KOPT-K1 (cell line): Measurements from ENCODE around the gene VSIG4.
"Not testable (repeated sequence)": the region's sequence is repeated elsewhere in the genome, so short reads cannot be mapped to it uniquely, and the experiment has no call there.

Experiments
- H3K27ac ChIP-seq: fragments of 200-600 bp; sonication (generic); 2 replicates; pipeline ENCODE4 v1.5.1; 2016; ENCODE audit warnings: antibody characterized with exemption, mild to moderate bottlenecking, low read depth, low read length; ENCODE audit not compliant: poor library complexity, severe bottlenecking
- H3K36me3 ChIP-seq: fragments of 200-600 bp; sonication (generic); 2 replicates; pipeline ENCODE4 v1.5.1; 2017; ENCODE audit warnings: antibody characterized with exemption, mild to moderate bottlenecking, low read length, moderate library complexity; ENCODE audit not compliant: insufficient read depth
- H3K9me3 ChIP-seq: fragments of 200-600 bp; sonication (generic); 2 replicates; pipeline ENCODE4 v1.5.1; 2017; ENCODE audit warnings: antibody characterized with exemption, low read length, mild to moderate bottlenecking; ENCODE audit not compliant: insufficient read depth, poor library complexity, severe bottlenecking

VSIG4 gene, protein sequence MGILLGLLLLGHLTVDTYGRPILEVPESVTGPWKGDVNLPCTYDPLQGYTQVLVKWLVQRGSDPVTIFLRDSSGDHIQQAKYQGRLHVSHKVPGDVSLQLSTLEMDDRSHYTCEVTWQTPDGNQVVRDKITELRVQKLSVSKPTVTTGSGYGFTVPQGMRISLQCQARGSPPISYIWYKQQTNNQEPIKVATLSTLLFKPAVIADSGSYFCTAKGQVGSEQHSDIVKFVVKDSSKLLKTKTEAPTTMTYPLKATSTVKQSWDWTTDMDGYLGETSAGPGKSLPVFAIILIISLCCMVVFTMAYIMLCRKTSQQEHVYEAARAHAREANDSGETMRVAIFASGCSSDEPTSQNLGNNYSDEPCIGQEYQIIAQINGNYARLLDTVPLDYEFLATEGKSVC

GRCh38 chrX:66039944-66040343, at the start of gene VSIG4:
VSIG4 (minus strand) TSS chrX:66040080; CDS start chrX:66039998, 82 bp downstream.
- no peaks in the 10 kb centered on the region for H3K36me3 ChIP-seq
- H3K27ac ChIP-seq: no peak within 1 kb of the TSS
- H3K9me3 ChIP-seq: no peaks in the 10 kb centered on the region

GRCh38 chrX:66076801-66077200, 36.9 kb upstream of the VSIG4 start:
- H3K9me3 ChIP-seq: no peaks in the 10 kb centered on the region
- H3K27ac ChIP-seq: no peak overlapping the region
- no peaks in the 10 kb centered on the region for H3K36me3 ChIP-seq

- H3K9me3 ChIP-seq: no peaks in the 10 kb centered on the region
- no peaks in the 10 kb centered on the region for H3K36me3 ChIP-seq
- H3K27ac ChIP-seq: no peak overlapping the region
These were observed 35.3 kb upstream of the VSIG4 start for GRCh38 chrX:66074920-66075879.

DNA sequence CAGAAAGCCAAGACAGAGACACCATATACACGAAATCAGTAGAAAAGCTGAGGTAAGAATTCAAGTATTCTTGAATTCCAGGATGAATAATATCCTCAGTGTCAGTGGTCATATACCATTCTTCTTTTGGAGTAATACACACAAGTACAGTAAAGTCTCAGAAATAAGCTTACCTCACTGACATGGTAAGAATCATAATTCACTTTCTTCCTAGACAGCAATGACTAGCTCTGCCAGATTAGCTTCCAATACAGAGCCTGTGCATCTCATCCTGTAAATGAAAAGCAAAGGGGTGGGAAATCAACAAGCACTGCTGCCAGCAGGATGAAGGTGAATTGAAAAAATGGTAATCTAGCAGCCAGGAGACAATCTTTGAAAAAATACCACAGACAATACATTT, 31.2 kb upstream of the VSIG4 start:
- Histone ChIP-seq H3K36me3 (no peaks in the 10 kb centered on the region), H3K9me3 (no peaks in the 10 kb centered on the region), H3K27ac (no peak overlapping the region)

DNA sequence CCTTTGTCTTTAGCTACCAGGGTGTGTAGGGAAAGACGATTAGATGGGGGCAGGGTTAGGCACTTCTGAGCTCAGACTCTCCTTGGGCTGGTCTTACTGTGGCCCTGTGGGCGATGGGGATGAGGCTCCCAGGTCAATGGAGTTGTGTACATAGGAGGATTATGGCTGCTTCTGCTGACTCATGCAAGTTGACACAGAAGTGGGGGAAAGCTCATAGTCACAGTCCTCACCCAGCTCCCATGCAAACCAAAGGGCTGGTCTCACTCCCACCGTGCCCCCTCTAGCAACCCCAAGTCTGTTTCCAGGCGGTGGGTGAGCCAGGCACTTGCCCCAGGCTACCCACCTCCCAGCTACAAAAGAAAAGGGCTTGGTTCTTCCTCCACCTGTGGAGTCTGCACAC, 24.4 kb upstream of the VSIG4 start:
- H3K36me3 ChIP-seq: no peaks in the 10 kb centered on the region
- no peaks in the 10 kb centered on the region for H3K9me3 ChIP-seq
- H3K27ac ChIP-seq: no peak overlapping the region

GRCh38 chrX:66057019-66057418, 17.1 kb upstream of the VSIG4 start:
- not testable (repeated sequence) for H3K27ac ChIP-seq, H3K36me3 ChIP-seq, H3K9me3 ChIP-seq

GRCh38 chrX:66054978-66055377, 15.1 kb upstream of the VSIG4 start:
- H3K27ac ChIP-seq: no peak overlapping the region
- no peaks in the 10 kb centered on the region for H3K36me3 ChIP-seq
- H3K9me3 ChIP-seq: no peaks in the 10 kb centered on the region

DNA sequence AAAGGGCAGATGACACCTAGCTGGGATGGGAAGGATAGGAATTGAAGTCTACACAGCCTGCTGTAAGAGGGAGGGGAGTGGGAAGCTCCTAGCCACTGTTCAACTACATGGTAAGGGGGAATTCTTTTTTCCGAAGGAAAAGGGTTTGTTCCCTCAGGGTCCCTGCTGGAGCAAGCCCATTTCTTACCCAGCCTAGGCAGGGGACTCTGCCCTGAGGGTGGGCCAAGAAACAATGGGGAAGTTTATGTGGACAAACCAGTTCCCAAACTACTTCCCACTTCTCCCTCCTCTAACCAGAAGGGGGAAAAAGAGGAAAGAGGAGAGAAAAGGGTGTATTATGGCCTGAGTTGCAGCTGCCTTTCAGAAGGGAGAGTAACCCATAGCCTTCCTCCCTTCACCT, 13.5 kb upstream of the VSIG4 start:
- Histone ChIP-seq H3K36me3 (no peaks in the 10 kb centered on the region), H3K9me3 (no peaks in the 10 kb centered on the region), H3K27ac (no peak overlapping the region)

- no peaks in the 10 kb centered on the region for H3K36me3 ChIP-seq
- no peaks in the 10 kb centered on the region for H3K9me3 ChIP-seq
- no peak overlapping the region for H3K27ac ChIP-seq
These were observed 12.1 kb upstream of the VSIG4 start for GRCh38 chrX:66051980-66052379.

GRCh38 chrX:66050140-66050569, 10.3 kb upstream of the VSIG4 start:
- Histone ChIP-seq H3K36me3 (no peaks in the 10 kb centered on the region), H3K9me3 (no peaks in the 10 kb centered on the region), H3K27ac (no peak overlapping the region)

- no peak overlapping the region for H3K27ac ChIP-seq
- no peaks in the 10 kb centered on the region for H3K36me3 ChIP-seq
- H3K9me3 ChIP-seq: no peaks in the 10 kb centered on the region
These were observed 9.2 kb upstream of the VSIG4 start for GRCh38 chrX:66049056-66049455.

GRCh38 chrX:66046612-66047235, 6.8 kb upstream of the VSIG4 start:
- H3K9me3 ChIP-seq: no peaks in the 10 kb centered on the region
- H3K36me3 ChIP-seq: no peaks in the 10 kb centered on the region
- no peak overlapping the region for H3K27ac ChIP-seq

DNA sequence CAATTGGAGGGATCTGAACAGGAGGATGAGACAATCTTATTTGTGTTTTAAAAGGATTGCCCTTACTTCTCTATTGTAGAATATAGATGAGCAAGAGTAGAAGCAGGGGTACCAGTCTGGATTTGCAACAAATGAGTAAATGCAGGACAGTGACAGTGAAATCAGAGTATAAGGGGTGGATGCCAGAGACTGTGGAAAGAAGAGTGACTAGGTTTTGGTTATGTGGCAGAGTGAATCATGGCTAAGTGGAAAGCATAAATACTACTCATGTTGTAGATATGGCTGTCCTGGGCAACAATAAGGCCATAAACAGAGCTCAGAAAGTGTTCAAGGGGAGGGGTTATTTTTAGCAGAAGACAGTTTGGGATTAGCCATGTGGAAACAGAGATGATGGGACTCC, 6.0 kb upstream of the VSIG4 start:
- Histone ChIP-seq H3K27ac (no peak overlapping the region), H3K36me3 (no peaks in the 10 kb centered on the region), H3K9me3 (no peaks in the 10 kb centered on the region)

- Histone ChIP-seq H3K9me3 (no peaks in the 10 kb centered on the region), H3K27ac (no peak overlapping the region)
These were observed 3.7 kb upstream of the VSIG4 start for GRCh38 chrX:66043584-66043983.

More at GRCh38 chrX:66043584-66043983, 3.7 kb upstream of the VSIG4 start:
- H3K36me3 ChIP-seq: no peaks in the 10 kb centered on the region
